Measurements from ENCODE around the gene TNXB.
"Not testable (repeated sequence)": the region's sequence is repeated elsewhere in the genome, so short reads cannot be mapped to it uniquely, and the experiment has no call there.

DNA sequence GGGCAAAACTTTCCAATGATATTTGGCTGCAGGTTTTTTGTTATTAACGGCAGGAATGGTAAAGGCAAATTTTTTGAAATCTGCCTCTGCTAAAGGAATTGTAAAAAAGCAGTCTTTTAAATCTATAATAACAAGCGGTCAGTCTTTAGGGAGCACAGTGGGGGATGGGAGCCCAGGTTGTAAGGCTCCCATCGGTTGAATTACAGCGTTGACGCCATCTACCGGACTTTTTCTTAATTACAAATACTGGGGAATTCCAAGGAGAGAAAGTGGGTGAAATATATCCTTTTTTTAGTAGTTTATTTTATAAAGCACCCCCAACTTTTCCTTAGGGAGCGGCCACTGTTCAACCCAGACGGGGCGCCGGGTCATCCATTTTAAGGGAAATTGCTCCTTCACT is 87.0 kb downstream of the TNXB start:
- TF ChIP-seq, protein P1, sequence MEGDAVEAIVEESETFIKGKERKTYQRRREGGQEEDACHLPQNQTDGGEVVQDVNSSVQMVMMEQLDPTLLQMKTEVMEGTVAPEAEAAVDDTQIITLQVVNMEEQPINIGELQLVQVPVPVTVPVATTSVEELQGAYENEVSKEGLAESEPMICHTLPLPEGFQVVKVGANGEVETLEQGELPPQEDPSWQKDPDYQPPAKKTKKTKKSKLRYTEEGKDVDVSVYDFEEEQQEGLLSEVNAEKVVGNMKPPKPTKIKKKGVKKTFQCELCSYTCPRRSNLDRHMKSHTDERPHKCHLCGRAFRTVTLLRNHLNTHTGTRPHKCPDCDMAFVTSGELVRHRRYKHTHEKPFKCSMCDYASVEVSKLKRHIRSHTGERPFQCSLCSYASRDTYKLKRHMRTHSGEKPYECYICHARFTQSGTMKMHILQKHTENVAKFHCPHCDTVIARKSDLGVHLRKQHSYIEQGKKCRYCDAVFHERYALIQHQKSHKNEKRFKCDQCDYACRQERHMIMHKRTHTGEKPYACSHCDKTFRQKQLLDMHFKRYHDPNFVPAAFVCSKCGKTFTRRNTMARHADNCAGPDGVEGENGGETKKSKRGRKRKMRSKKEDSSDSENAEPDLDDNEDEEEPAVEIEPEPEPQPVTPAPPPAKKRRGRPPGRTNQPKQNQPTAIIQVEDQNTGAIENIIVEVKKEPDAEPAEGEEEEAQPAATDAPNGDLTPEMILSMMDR (IDR thresholded peaks at IDR 0.05) = not testable (repeated sequence)
- not testable (repeated sequence) for TF ChIP-seq POLR2A, POLR2AphosphoS5 (IDR thresholded peaks at IDR 0.05)
